GM21526 (cell line): Measurements from ENCODE around the gene PRICKLE2.
"Not testable (repeated sequence)": the region's sequence is repeated elsewhere in the genome, so short reads cannot be mapped to it uniquely, and the experiment has no call there.

Source experiments
- ATAC-seq: cut with Tn5 transposase; IDR thresholded peaks from one replicate; pipeline ENCODE4 v1.9.1; 2021; ENCODE audit warnings: moderate library complexity; ENCODE audit not compliant: unreplicated experiment, low FRiP score

PRICKLE2 gene

GRCh38 chr3:64108784-64109317 lies 116.4 kb downstream of the PRICKLE2 start:
- no peak for ATAC-seq

DNA sequence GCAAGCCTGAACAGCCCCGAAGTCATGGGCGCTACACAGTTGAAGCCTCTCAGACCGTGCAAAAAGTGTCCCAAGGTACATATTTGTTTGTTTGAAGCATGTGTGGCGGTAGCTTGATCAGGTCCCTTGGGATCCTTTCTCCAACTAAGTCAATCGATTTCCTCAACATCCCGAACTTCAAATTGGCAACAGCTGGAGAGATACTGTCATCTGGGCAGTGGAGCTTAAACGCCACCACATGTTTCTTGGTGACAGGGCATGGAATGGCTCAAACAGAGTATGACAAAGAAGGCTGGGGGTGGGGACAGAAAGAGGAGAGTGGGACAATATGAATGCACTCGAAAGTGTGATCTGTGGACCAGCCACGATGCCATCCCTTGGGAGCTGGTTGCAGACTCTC lies 117.0 kb downstream of the PRICKLE2 start:
- no peak for ATAC-seq

GRCh38 chr3:64107190-64107589 lies 118.1 kb downstream of the PRICKLE2 start:
- ATAC-seq, result no peak

DNA sequence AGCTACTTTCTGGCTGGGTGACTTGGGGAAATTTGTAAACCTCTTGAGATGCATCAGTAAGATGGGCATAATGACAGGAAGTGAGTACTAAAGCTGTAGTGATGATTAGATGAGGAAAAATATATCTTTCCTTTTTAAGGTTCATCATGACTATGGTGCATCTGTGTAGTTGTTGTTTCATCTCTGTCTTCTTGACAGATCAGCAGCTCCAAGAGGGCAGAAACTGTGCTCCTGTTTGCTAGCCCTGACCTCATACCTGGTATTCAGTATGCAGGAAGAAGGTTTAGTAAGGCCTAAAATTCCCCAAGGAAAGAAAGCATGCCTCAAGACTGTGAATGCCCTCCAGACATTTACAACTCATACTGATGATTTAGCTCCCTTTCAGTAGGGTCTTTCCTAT lies 119.5 kb downstream of the PRICKLE2 start:
- ATAC-seq, result no peak

DNA sequence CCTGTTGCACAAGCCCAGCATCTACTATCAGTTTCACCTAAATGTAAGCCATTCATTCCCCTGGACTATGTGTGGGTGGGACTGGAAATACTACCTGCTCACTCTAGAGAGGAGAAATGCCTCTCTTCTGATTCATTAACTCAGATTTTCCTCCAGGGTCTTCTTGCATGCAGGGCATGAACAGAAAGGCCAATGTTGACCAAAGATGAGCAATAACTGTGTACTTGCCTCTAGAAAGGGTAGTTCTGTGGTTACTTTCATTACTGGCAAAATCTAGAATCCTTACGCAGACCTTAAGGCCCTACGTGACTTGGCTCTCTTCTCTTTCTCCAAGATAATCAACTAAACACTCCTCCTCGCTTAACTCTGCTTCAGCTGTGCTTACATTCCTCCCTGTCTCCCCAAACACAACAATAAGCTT lies 120.6 kb downstream of the PRICKLE2 start:
- ATAC-seq, result no peak

DNA sequence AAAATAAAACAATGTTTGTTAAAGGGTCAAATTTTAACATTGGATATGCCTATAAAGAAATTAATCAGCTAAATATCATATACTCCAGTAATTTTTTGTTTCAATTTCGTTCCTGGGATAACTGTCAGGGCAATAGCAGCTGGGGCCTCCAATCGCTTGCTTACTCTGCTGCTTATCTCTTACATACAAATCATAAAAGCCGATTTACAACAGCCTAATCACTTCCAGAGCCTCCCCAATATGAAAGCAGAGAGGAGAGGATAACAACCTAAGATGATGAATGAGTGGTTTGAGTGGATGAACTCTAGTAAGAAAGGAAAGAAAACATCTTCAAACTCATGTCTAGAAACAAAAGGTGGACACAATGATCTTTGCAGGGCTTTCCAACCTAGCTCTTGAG lies 121.3 kb downstream of the PRICKLE2 start:
- ATAC-seq, result no peak

DNA sequence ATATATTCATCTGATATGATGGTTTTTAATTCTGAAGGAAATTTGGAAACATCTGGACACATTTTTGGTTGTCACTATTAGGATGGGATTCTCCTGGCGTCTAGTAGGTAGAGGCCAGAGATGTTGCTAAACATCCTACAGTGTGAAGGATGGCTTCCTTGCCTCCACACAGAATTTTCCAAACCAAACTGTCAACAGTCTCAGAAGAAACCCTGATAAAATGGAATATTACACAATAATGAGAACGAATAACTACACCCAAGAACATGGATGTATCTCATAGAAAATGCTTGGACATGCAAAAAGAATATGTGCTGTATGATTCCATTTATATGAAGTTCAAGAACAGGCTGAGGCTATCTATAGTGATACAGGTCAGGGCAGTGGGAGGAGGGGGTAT lies 122.1 kb downstream of the PRICKLE2 start:
- ATAC-seq, result no peak

GRCh38 chr3:64102147-64102546 lies 123.1 kb downstream of the PRICKLE2 start:
- no peak for ATAC-seq

- no peak for ATAC-seq
These were observed 126.0 kb downstream of the PRICKLE2 start for GRCh38 chr3:64099316-64099715.

- no peak for ATAC-seq
These were observed 126.6 kb downstream of the PRICKLE2 start for GRCh38 chr3:64098670-64099069.

DNA sequence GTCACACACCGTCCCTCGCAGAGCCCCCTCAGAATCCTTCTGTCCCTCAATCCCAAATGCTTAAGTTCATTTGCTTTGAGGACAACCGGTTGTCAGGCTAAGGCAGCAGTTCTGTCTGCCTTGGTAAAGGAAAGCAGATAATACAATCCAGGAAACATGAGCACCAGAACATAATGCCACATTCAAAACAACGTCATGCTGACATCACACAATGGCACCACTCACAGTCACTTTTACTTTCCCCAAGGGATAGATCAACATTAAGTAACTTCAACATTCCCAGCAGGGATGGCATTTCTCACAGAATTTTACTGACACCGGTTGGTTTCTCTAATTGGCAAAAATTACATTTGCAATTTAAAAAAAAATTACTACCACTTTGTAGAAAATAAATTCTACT lies 127.3 kb downstream of the PRICKLE2 start:
- no peak for ATAC-seq

GRCh38 chr3:64095802-64096201 lies 129.5 kb downstream of the PRICKLE2 start:
- no peak for ATAC-seq

GRCh38 chr3:64094713-64095079 lies 130.6 kb downstream of the PRICKLE2 start:
- no peak for ATAC-seq

- ATAC-seq, result no peak
These were observed 131.2 kb downstream of the PRICKLE2 start for GRCh38 chr3:64093825-64094712.

GRCh38 chr3:64093211-64093610 lies 132.1 kb downstream of the PRICKLE2 start:
- ATAC-seq, result no peak

- no peak for ATAC-seq
These were observed 133.8 kb downstream of the PRICKLE2 start for GRCh38 chr3:64091501-64091900.

DNA sequence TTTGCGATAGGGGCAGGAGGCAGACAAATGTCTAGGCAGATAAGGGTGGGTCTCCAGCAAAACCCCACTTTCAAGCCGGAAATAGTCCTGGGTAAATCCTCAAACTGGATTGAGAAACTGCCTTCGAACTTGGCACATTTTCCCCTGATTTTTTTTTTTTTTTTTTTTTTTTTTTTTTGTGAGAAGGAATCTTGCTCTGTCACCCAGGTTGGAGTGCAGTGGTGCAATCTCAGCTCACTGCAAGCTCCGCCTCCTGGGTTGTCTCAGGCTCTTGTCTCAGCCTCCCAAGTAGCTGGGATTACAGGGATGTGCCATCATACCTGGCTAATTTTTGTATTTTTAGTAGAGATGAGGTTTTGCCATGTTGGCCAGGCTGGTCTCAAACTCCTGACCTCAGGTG lies 135.9 kb downstream of the PRICKLE2 start:
- not testable (repeated sequence) for ATAC-seq

DNA sequence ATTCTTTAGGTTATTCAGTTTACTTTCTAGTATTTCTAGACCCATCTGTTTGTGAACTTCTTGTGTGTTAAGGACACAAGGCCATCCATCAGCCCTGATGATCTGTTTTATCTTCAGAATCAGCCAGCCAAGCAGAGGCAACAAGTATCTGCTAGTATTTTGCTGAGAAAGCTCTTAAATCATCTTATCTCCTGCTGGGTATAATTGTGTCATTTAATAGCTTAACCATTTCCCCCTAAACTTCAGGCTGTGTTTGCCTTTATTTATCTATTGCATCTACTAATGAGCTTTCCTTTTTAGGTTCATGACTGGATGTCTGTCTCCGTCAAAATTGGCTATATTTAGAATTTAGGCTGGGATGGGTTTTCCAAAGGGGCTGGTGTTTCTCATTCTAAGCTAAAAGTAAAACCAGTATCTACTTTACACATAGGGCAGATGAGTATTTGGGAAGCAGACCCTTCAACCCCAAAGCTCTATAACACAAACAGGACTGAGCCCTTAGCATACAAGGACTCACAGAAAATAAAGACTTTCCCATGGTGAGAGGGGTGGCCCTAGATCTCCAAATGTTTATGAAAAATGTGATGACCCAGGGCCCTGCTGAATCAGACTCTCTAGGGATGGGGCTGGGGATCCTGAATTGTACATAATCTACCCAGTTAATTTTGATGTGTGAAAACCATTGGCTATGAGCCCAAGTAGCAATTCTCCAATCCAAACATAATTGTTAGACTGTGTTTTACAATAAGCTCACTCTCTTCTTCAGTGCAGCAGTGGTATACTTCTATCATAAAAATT lies 136.7 kb downstream of the PRICKLE2 start:
- no peak for ATAC-seq

- no peak for ATAC-seq
These were observed 138.6 kb downstream of the PRICKLE2 start for GRCh38 chr3:64086479-64087252.

DNA sequence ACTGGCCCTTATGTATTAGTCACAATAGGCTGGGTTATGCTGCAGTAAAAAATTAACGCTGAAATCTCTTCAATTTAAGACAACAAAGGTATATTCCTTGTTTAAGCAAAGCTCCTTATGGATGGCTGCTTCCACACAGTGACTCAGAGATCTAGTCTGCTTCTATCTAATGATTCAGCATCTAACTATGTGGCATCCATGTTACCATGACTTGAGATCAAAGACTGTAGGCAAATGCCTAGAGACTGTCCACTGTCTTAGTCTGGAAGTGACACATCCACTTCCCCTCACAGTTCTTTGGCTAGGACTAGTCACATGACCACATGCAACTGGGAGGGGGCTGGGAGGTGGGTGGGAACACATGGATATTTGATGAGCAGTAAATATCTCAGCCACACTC lies 140.6 kb downstream of the PRICKLE2 start:
- no peak for ATAC-seq

- ATAC-seq, result no peak
These were observed 141.7 kb downstream of the PRICKLE2 start for GRCh38 chr3:64083575-64083974.
